Measurements from ENCODE around the gene C1orf174.

- TF ChIP-seq CTCF (IDR thresholded peaks at IDR 0.05; ENCODE audit: low read length) (no peak), EZH2 (optimal IDR thresholded peaks at IDR 0.05; ENCODE audit: low read depth, low read length) (no peak)
These were observed 7.6 kb upstream of the C1orf174 start for GRCh38 chr1:3907621-3908165.

Data from MM.1S (cell line).